Cortex of kidney (tissue), 1 donor: ENCODE results near the gene PDE6H.

Source experiments
- DNase-seq: peaks from one replicate; lab custom pipeline; 2025; lab: John Stamatoyannopoulos, UW

PDE6H gene

DNA sequence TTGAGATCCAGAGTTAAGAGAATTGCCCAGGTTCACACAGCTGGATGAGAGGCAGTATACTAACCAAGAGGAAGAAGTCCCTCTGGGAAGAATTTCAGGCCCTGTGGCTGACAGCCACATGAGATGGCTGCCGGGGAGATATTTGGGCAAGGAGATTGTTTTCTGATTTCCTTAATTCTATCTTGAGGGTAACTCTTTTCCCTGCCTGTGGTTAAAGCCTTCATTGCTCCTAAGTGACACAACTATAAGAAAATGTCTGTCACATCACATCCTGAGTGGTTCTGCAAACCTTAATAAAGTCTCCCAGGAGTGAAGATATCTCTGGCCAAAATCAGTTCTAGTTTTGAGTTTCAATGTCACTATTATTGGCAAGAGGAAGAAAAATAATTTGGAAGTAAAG lies 21.0 kb upstream of the PDE6H start:
- DNase-seq = no peak

DNA sequence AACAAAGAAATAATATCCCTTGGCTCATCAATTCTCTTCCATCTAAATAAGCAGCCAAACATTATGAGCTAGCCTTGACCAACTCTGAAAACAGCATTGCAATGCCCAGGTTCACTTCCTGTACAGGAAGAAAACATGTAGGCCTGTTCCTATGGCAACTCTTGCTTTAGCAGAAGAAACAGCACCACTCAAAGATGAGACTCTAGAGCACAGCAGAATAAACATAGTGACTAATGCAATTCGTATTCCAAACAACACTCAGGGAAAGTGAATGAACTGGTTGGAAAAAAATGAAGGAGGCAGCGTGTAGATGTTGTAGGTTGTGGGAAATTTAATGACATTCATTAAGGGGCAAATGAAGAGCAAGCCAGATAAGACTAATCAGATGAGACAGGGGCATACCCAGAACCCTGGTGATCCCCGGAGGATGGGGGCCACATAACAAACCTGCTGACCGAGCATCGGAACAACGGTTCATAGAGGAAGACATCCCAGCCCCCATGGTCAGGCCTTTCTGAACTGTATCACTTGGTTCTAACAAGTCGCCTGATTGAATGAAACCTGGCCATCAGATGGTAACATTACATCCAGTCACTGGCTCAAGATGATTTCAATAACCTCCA lies 20.4 kb upstream of the PDE6H start:
- no peak for DNase-seq

DNA sequence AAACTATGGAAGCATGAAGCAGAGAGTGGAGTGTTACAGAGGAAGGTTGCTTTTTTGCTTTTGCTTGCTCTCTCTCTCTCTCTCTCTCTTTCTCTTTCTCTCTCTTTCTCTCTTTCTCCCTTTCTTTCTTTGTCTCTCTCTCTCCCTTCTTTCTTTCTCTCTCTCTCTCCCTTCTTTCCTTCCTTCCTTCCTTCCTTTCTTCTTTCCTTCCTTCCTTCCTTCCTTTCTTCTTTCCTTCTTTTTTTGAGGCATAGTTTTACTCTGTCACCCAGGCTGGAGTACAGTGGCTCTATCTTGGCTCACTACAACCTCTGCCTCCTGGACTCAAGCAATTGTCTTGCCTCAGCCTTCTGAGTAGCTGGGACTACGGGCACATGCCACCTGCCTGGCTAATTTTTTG lies 19.1 kb upstream of the PDE6H start:
- no peak for DNase-seq

DNA sequence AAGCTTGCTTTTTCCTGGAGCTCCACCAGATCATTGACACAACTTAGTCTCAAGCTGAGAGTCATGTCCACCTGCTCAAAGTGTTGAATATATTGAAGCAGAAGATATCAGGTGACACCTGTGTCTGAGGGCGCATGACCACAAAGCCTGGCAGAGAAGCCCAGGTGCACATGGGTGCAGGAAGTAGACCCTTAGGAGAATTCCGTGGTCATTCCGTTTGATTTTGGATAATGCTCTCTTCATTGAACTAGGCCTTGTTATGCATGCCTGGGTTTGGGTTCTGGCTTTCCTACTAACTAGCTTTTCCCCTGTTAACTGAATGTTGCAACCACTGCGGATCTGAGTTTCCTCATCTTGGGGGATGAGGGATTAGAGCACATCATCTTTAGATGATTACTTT lies 18.6 kb upstream of the PDE6H start:
- no peak for DNase-seq

DNA sequence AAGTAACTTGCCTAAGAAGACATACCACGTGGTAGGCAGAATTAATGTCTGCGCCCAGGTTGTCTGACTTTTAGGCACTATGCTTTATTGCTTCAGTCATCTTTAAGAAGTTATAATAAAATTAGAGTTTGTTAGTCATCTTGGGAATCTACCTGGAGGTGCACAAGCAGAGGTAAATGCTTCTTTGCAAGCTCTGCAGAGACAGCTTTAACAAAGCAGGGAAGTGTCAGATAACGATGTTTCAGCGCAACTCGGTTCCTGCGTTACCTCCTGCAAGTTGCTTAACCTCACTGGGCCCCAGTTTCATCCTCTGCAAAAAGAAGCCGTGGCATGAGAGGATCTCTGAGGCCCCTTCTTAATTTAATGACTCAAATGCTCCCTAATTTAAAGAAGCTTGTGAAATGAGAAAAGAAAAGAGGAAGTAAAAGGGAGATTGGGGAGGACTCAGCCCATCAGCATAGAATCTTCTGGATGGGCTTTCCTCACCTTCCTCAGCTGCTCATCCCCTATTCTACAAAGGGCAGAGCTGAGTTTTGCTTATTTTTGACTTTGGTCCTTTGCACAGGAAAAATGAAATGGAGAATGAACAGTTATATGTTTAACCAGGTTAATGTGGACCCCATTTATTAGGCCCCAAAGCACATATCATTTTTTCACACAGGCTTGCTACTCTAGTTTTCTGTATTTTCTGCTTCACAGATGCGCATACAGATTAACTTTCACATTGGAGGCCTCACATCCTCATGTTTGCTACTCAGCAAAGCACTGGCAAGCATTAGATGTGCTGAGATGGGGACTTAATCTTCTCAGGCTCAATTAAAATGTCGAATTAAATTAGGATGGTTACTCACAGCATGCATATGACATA lies 16.6 kb upstream of the PDE6H start:
- DNase-seq = no peak

DNA sequence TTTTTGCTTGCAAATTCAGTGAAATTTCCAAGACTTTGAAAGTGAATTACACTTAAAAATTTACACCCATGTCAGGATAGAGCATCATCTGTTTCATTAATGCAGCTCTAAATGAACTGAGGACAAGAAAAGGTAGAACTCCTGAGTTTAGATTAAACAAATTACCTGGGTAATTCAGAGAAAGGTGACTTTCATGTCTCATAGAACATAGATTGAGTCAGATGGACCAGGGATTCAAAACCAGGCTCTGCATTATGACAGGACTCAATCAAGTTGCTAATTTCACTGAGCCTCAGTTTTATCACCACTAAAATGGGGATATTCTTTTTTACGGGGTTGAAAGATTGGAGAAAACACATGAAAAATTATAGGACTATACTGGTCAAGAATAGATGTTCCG lies 15.9 kb upstream of the PDE6H start:
- DNase-seq = no peak

DNA sequence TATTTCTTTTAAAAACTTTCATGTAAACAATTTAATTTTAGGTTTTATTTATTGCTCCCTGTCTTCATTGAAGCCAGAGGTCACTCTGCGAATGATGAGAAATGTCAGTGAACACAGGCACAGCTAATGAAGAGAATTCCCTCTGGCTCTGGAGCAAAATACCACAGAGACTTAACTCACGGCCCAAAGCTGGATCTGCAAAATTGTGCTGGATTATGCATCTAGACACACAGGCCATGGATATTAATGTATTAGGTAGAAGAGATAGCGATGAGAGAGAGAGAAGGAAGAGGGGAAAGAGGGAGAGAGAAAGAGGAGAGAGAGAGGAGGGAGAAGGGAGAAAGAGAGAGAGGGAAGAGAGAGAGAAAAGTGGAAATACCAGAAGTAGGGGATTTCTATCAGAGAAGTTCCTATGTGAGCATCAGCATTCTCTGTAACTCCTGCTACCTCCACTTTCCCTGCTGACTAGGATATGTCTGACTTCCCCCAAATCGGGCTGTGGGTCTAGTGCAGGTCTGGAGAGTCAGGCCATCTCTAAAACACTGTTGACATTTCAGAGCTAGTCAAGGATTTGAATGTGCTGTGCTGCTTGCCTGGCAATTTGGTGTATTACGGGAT lies 15.2 kb upstream of the PDE6H start:
- DNase-seq = no peak

DNA sequence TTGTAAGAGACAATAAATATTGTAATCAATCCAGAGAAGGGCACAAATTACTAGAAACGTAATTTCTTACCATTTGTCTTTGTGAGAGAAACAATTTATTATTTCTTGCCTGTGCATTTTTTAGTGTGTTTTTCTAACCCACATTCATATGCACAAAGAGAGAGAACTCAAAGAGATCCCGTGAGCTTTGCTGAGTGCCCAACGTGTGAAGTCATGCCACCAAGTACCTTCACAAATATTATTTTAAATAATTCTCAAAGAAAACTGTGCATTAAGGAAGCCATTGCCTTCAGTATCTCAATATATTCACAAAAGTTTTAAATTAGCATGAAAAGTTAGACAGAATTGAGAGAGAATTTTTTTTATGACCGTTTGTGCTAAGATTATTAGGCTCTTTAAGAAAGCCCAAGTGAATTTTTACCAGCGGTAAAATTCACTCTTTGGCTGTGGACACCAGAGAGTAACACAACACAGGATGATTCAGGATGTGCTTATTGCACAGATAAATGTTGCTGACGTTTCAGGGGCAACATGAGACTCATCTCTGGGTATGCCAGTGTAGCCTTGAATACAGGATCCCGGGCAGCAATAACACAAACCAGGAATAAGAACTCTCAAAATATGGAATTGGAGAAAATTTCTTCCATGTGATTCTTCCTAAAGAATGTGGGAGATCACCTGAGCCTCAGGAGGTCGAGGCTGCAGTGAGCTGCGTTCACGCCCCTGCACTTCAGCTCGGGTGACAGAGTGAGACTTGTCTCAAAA lies 14.3 kb upstream of the PDE6H start:
- DNase-seq = no peak

DNA sequence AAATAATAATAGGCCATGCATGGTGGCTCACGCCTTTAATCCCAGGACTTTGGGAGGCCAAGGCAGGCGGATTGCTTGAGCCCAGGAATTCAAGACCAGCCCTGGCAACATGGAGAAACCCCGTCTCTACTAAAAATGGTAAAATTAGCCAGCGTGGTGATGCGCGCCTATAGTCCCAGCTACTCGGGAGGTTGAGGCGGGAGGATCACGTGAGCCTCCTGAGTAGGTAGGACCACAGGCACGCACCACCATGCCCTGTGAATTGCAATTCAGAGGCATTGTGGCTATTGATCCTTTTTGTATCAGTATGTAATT lies 13.8 kb upstream of the PDE6H start:
- no peak for DNase-seq

DNA sequence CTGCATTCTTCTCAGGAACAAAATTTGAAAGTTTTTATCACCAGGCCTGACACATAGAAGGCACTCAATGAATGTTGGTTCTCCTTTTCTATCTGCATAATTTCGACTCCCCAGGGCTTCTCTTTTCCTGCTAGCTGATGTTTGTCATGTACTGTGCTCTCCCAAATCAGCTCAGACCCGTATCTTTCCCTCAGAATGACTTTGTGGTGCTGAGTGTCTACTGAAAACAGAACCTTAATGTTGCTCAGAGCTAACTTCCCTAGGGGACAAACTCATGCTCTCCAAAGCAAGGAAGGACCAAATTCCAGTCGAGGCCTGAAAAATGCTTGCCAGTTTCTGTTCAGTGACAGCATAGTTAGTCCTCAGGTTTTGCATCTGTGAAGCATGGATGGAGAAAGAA lies 13.4 kb upstream of the PDE6H start:
- no peak for DNase-seq

DNA sequence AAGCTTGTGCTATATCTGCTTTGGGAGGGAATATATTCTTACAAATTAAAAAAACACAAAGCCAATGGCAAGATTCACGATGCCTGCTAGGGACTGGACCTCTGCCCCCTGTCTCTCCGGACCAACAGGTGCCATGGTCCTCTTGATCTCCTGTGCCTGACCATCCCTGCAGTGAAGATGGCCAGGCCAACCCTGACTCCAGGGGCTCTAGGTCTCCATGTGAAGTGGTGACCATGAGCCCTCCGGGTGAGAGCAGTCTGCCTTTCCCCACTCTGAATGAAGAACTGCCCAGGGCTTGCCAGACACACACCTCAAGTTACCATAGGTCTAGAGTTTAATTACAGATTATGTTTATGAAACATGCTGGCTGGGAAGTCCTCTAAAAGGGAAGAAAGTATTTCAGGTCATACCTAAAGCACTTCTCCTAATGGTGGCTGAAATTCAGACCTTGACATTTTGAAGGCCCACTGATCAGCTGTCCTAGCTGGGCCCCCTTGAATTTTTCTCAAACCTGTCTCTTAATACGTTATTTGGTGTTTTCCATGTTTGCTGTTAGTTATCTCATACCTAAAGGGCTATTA lies 12.8 kb upstream of the PDE6H start:
- DNase-seq = no peak

DNA sequence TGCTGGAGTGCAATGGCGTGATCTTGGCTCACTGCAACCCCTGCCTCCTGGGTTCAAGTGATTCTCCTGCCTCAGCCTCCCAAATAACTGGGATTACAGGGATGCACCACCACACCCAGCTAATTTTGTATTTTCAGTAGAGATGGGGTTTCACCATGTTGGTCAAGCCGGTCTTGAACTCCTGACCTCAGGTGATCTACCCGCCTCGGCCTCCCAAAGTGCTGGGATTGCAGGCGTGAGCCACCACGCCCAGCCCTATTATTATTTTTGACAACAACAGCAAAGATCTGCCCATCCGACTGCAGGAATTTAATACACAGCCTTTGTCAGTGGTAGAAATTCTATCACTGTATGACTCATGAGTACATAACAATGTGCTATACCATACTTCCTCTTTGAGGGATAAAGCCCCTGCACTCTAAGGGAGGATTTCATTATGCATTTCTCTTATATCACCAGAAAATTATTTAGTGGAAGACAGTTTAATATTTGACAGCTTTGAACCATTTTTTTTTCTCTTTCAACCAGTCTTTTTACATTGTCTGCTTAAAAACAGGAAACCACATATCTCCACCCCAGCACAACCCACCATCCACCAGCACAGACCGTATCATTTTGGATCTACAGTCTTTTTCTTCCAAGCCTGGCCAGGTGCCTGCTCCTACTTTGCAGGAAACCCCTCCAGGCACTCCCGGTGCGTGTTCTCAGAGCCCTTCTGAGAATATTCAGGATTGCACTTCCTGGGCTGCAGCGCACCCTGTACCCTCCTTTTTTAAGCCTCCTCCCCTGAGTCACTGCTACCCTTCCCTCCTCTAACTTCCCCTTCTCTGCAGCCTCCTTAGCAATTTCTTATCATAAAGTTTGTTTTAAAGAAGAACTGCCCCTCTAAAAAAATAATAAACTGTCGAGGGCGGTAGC lies 12.0 kb upstream of the PDE6H start:
- DNase-seq = no peak

DNA sequence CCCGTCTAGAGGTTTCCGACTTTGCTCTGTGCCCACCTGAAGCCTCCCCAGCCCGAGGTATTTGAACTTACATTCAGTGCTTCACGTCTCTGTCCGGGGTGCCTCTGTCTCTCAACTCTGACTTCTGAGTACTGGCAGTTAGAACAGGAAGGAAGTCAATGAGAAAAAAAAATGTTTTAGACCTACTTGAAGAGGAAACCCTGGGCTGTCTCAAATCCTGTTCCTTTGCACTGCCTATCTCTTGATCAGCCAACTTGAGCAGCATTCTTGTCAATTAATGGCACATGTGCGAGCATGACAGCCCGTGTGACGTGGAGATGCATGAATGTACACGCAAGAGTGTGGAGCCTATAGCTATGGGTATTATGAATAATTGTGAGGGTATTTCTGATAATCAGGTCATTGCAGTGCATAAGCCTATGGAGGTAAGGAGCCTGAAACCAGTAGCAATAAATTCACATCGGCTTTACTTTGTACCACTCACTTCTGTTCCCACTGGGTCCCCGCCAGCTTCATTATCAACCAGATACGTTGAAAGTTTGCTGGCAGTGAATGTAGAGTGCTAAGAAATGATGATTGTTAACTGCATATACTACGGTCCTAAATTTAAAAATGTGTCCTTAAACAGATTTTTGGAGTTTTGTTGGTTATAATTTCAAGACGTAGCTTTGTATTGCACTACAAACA lies 11.2 kb upstream of the PDE6H start, which contains the start of gene ARHGDIB:
ARHGDIB (minus strand) TSS at position 136 of the 687 bp plus-strand sequence. CDS start 10,889 bp downstream, outside the sequence.
- no peak for DNase-seq

DNA sequence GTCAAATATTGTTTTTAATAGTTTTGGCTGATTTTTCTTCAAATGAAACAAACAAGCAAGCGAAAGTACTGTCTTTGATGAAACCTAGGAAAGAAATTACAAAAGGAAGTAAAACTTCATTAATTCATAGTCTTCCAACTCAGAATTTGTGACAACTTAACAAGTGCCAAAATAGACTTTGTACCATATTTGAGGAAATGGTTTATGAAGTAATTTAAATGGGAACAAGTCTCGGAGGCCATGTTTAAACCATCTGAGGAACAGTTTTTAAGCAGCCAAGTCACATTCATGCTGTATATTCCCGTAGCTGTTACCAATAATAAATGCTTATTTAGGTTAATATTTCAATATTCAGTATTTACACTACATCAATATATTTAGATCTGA lies 10.7 kb upstream of the PDE6H start:
- no peak for DNase-seq

DNA sequence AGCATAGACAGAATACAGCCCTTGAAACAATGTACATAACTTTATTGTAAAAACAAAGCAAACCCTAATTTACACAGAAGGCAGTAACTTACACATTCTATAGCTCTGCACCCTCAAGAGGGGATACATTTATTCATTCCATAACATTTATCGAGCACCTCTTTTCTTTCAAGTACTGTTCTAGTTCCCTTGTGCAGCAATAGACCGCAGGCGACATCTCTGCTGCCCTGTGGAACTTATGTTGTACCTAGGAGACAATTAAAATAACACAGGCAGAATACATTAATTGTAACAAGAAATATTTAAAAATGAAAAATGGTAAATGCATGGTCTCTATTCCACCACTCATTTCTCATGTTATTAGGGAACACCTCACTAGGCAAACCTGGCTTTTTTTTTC lies 10.0 kb upstream of the PDE6H start:
- DNase-seq = no peak

DNA sequence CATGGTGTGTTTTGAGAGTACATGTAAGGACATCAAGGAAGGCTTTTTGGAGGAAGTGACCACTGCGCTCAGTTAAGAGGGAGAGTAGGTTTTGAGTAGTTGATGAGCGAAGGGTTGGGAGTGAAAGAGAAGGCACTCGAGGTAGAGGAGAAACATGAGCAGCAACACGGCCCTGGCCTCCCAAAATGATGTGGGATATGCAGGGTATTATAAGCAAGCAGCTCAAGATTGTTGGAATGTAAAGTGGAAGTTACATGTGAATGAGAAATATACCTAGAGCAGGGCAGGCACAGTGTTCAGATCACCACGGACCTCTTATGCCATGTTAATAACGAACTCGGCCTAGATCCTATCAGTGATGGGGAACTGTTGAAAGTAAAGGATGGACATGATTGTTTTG lies 9.3 kb upstream of the PDE6H start:
- no peak for DNase-seq

DNA sequence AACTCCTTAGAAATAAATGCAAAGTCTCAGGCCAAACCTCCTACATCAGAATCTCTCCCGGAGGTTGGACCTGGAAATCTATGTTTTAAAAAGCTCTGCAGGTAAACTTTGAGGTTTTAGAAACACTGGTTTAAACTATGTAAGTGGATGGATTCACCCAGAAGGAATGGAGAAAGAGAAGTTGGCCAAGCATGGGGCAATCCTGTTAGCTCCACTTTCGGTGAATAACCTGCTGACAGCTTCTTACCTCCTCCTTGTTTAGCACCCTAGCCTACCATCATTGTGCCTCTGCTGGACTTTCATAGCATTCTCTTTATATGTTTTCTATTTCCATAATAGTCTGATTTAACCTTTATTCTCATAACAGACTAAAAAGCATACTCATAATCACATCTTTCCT lies 8.4 kb upstream of the PDE6H start:
- no peak for DNase-seq

DNA sequence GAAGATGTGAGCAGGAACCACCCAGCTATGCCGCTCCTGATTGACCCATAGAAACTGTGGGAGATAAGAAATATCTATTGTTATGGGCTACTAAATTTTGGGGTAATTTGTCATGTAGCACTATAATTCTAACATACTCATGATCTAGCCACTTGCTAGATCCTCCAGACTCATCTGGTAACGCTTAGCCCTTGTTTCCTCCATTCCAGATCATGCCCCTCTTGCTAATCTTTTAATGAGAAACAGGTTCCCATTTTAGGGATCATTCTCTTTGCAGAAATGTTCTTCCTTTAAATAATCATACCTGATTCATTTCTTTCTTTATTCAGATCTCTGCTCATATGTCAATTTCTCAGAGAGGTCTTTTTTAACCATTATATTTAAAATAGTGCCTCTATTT lies 7.6 kb upstream of the PDE6H start:
- DNase-seq = no peak

DNA sequence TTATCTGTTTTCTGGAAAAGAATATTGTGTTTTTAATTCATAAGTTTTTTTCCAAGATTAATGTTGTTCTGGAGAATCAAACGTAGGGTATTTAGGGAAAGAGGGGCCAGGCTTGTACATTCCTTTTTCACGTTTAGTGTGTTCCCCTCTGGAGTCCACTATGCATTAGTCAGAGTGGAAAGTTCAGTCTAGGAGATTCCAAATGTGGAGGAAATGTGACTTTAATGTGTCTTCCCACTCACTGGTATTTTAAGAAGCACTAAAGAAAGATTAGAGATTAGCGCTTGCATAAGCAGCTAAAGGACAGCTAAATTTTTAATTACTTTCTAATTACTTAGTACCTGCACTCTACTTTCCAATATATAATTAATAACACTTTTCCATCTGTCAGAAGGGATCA lies 4.4 kb upstream of the PDE6H start:
- DNase-seq = no peak

DNA sequence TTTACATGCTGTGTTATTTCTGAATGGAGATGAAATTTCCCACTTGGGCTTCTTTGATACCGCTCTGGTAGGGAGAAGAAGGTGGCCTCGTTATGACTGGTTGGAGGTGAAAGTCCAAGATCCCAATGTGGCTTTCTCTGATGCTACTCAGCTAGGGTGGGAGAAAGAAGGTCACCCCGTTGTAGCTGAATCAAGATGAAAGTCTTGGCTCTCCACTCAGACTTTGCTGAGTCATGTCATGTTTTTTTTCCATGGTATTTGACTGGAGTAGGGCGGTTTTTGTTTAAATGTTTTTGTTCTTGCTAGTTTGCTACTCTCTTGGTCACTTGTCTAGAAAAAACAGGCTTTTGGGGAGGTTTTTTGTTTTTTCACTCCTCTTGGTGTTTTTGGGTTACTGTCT lies 2.4 kb upstream of the PDE6H start:
- DNase-seq = no peak

DNA sequence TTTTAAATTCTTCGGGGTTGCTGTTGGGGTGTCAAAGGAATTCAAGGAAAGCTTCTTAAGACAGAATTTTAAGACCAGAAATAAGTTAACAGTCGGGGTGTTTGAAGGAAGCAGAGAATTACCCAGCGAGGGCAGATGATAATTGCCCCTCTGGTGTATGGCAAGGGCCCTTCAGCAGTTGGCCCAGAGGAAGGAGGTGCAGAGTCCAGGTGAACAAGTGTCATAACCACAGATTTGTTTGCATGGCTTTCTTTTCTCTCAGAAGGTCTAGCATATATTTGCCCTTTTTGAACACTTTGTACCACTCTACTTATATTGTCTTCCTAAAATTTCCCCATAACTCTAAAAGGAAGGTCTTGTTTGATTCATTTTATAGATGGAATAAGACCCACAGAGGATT lies 1.8 kb downstream of the PDE6H start:
- DNase-seq = no peak
